Naive thymus-derived CD8-positive, alpha-beta T cell (primary cell): ENCODE measurements around the gene ISG20L2. TPM values are rescaled to one million over a fixed set of nuclear protein-coding genes. Genes with fewer than 3 reads are reported as not detected.

Experiments
- ATAC-seq, 2 donors: fragments of 150-1000 bp; cut with Tn5 transposase in 1 of 2; sonication (Bioruptor Pico), chemical (Tn5 transposase) in 1 of 2; 1 replicate in 1 of 2; 2 replicates in 1 of 2; pipeline ENCODE4 v1.10.0; 2021; ENCODE audit warnings: mild to moderate bottlenecking in 2 of 2, moderate library complexity in 2 of 2
- POLR2A ChIA-PET: fragments of 350-600 bp; sonication (Branson Sonifier 250); formaldehyde crosslinking; loops from one replicate; lab custom pipeline; 2021; ENCODE audit warnings: antibody characterized with exemption; lab: Charles Lee
- DNase-seq, 10 donors: peaks; one replicate each; pipeline versions ENCODE4 v3.0.0 to v3.0.0-alpha.2; 2020 to 2022
- H3K27ac Mint-ChIP-seq, 10 donors: one replicate each; pipeline ENCODE4 v1.8.0; 2020 to 2022; ENCODE audit warnings: mild to moderate bottlenecking in 10 of 10, mixed read lengths in 10 of 10, moderate library complexity in 4 of 10, inconsistent platforms in 1 of 10
- H3K27me3 Mint-ChIP-seq, 5 donors: one replicate each; pipeline ENCODE4 v1.8.0; 2021 to 2022; ENCODE audit warnings: mixed read lengths in 5 of 5
- H3K36me3 Mint-ChIP-seq, 3 donors: one replicate each; pipeline ENCODE4 v1.8.0; 2020 to 2022; ENCODE audit warnings: mixed read lengths in 3 of 3, mild to moderate bottlenecking in 2 of 3, inconsistent platforms in 1 of 3
- H3K4me1 Mint-ChIP-seq, 4 donors: one replicate each; pipeline ENCODE4 v1.8.0; 2021 to 2022; ENCODE audit warnings: mixed read lengths in 4 of 4
- H3K4me3 Mint-ChIP-seq, 10 donors: one replicate each; pipeline ENCODE4 v1.8.0; 2020 to 2022; ENCODE audit warnings: mild to moderate bottlenecking in 10 of 10, mixed read lengths in 10 of 10, moderate library complexity in 6 of 10, inconsistent platforms in 1 of 10
- H3K9me3 Mint-ChIP-seq, 9 donors: one replicate each; pipeline ENCODE4 v1.8.0; 2020 to 2022; ENCODE audit warnings: mixed read lengths in 9 of 9, mild to moderate bottlenecking in 3 of 9, inconsistent platforms in 1 of 9, moderate library complexity in 1 of 9
- polyA plus RNA-seq, 3 donors: library from polyadenylated mRNA; unstranded; fragments of 300-500 nt; fragmentation: Illumina TruSeq; gene quantifications; one replicate each; pipeline ENCODE4 v1.2.3, GENCODE V29; 2021
- total RNA-seq, 8 experiments: library from RNA in 2 of 8; stranded (reverse) in 2 of 8; gene quantifications; one replicate each; pipeline ENCODE4 v1.2.3 and lab custom pipeline; 2021 to 2026

ISG20L2 gene
- total and polyA plus RNA-seq, 5 experiments from 2014 or later: 20.0 to 50.3 (median 23.4) TPM

DNA sequence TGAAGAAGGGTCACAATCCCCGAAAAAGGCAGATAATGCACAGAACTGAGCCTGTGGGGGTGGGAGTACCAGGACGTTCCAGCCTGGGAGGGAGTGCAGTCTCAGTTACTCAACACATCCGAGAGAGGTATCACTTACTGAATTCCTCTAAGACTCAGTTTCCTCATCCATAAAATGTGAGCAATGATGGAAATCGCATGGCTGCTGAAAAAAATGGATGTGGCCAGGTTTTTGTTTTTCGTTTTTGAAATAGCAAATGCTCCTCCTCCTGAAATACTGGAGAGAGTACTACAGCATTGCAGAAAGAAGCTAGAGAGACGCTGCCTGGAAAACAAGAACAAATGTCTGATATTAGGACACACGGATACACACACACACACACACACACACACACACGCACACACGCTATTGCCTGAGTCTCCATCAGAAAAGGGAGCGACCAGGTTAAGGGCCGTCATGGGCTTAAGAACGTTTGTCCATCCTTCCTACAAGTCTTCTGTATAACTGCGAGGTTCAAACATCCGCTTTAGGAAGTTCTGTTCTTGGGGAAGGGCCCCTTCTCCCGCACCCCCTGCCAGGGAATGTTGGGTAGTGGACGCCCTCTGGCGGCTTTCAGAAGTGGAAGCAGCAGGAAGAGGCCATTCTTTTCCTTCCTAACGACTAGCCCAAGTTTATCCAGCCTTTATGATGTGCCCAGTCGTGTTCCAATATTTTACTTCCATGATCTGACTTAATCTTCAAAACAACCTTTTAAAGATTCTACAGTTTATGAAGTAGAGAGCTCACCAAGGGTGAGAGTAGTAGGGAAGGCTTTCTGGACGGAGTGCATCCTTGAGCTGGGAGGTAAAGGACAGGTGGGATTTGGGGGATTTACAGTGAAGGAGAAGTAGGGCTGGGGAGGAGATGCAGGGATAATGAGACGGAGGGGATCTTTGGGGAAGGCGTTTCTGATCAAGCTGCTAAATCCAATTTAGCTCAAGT, 50.7 kb downstream of the ISG20L2 start:
- POLR2A ChIA-PET: no interaction called here
- H3K4me3 Mint-ChIP-seq: peak overlapping the region in 9 of 10 donors; percentile 3 to 68 (median 50)
- H3K4me1 Mint-ChIP-seq: peaks cover 10 to 19% (median 14%) of the 10 kb centered on the region in 4 donors
- DNase-seq (peak in 2 of 10 donors; percentile 35 to 37), ATAC-seq (peak in 1 of 2 donors; percentile 56)
- H3K27me3 Mint-ChIP-seq: peaks cover 27 to 78% (median 52%) of the 10 kb centered on the region in 5 donors
- H3K27ac Mint-ChIP-seq: peak overlapping the region in 2 of 10 donors; percentile 1 to 25
- no peaks in the 10 kb centered on the region for H3K9me3 Mint-ChIP-seq
- H3K36me3 Mint-ChIP-seq: peaks cover 0 to 1% (median 0%) of the 10 kb centered on the region in 3 donors

DNA sequence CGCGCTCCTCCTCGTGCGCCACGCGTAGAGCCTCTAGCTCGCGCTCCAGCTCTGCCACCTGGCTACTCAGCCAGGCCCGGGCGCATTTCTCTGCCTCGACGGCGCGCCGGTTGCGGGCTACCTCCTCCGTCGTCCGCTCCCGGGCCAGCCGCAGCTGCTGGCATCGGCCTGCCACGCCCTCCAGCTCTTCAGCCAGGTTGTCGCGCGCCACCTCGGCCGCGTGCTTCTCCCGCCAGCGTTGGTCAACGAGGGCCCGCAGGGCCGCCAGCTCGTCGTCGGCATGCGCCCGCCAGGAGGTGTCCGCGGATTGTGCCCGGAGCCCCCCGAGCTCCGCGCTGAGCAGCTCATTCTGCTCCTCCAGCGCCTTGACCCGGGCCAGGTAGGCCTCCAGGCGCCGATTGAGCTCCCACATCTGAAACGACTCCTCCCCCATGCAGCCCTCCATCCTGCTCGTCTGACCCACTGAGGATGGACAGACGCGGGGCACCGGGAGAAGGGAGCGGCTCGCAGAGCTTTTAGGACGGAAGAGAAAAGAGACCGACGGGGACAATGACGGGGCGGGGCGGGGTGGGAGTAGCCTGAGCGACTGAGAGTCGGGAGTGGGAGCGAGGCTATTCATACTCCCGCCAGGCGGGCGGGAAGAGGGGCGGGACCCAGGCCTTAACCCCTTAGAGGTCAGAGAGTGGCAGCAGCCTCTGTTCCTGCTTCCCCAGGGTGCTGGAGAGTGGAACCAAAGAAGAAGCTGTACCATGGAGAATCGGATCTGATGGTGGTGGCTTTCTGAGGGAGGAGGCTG, 51.5 kb downstream of the ISG20L2 start, which contains the start of gene NES:
TSS of gene NES (minus strand) at position 588 of the 796 bp plus-strand sequence. CDS start at position 445, 143 bp downstream.
- POLR2A ChIA-PET: no interaction called here
- Mint-ChIP-seq H3K9me3 (no peaks in the 10 kb centered on the region), H3K27ac (peak within 1 kb of the TSS in 2 of 10 donors; percentile 1 to 25), H3K4me3 (peak within 1 kb of the TSS in 9 of 10 donors; percentile 32 to 68 (median 50)), H3K4me1 (peaks cover 10 to 19% (median 14%) of the 10 kb centered on the region in 4 donors), H3K36me3 (peaks cover 0 to 1% (median 0%) of the 10 kb centered on the region in 3 donors), H3K27me3 (peaks cover 27 to 85% (median 56%) of the 10 kb centered on the region in 5 donors)
- DNase-seq (no peak), ATAC-seq (peak; percentile 6 to 23)

DNA sequence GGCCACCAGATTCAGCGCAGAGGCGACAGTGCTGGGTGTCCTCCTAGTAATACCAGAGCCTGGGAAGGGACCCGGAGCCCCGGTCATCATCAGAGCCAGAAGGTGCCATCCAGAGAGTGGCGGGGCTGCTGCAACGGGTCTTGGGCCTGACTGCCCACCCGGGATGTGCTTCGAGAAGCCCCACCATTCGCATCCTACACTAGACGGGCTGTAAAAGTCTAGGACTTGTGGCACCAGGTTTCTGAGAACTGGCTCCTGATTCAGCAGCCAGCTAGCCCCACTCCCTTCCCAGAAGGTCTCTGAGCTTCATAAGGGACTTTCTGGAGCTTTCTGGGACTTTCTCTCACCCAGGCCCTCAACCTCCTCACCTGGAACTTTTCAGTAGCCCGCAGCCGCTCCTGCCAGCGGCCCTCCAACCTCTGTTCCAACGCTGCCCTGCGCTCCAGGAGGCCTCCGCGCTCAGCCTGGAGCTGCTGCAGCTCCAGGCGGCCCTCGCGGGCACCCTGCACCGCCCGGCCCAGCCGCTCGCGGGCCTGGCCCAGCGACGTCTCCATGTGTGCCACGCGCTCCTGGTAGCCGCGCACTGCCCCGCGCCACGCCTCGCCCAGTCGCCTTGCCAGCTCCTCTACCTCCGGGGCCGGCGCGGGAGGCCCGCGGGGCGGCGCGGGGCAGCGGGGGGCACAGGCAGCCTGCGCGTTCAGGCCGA, 52.3 kb downstream of the ISG20L2 start:
- Mint-ChIP-seq H3K4me1 (peaks cover 12 to 19% (median 14%) of the 10 kb centered on the region in 4 donors), H3K9me3 (no peaks in the 10 kb centered on the region), H3K27ac (no peak overlapping the region), H3K4me3 (no peak overlapping the region), H3K27me3 (peaks cover 26 to 85% (median 61%) of the 10 kb centered on the region in 5 donors), H3K36me3 (peaks cover 0 to 1% (median 0%) of the 10 kb centered on the region in 3 donors)
- ATAC-seq (peak in 1 of 2 donors; percentile 25), DNase-seq (no peak)
- POLR2A ChIA-PET: no interaction called here

DNA sequence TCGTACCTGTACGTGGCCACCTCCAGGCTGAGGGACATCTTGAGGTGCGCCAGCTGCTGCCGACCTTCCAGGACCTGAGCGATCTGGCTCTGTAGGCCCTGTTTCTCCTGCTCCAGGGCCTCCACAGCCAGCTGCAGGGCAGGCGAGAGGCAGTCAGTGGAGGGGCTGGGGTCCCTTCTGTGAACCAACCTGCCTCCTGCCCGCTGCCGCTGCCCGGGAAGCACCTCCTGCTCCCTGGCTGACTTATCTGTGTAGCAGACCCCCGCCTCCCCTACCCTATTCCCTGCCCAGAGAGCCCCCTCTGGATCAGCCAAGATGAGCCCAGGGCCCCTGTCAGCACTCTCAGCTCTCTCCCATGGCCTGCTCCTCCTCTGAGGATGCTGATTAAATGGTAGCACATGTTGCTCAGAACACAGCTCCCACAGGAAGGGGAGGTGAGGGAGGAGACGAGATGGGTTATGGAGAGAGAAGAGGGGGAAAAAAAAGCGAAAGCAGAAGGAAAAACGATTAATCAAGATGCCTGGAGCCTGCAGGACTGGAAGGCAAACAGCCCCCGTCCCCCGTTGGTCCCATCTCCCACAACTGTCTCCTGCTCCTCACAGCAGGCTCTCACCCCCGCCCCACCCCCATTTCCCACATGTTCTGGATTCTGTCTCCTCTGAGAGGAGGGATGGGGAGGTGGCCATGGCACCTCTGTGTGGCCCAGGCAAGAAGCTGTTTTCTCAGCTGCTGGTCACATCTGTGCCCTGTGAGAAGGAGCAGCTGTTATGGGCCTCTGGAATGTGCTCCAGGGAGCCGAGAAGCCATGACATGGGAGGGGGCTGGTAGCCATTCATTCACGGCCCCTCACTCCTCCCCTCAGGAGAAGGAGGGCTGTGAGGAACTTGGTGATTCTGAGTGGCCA, 53.1 kb downstream of the ISG20L2 start:
- POLR2A ChIA-PET: no interaction called here
- H3K27me3 Mint-ChIP-seq: peaks cover 26 to 81% (median 59%) of the 10 kb centered on the region in 5 donors
- peak overlapping the region in 1 of 10 donors; percentile 22 for H3K4me3 Mint-ChIP-seq
- no peak overlapping the region for H3K27ac Mint-ChIP-seq
- DNase-seq: no peak
- H3K4me1 Mint-ChIP-seq: peaks cover 12 to 19% (median 14%) of the 10 kb centered on the region in 4 donors
- H3K9me3 Mint-ChIP-seq: no peaks in the 10 kb centered on the region
- no peak for ATAC-seq
- peaks cover 0 to 1% (median 0%) of the 10 kb centered on the region in 3 donors for H3K36me3 Mint-ChIP-seq

DNA sequence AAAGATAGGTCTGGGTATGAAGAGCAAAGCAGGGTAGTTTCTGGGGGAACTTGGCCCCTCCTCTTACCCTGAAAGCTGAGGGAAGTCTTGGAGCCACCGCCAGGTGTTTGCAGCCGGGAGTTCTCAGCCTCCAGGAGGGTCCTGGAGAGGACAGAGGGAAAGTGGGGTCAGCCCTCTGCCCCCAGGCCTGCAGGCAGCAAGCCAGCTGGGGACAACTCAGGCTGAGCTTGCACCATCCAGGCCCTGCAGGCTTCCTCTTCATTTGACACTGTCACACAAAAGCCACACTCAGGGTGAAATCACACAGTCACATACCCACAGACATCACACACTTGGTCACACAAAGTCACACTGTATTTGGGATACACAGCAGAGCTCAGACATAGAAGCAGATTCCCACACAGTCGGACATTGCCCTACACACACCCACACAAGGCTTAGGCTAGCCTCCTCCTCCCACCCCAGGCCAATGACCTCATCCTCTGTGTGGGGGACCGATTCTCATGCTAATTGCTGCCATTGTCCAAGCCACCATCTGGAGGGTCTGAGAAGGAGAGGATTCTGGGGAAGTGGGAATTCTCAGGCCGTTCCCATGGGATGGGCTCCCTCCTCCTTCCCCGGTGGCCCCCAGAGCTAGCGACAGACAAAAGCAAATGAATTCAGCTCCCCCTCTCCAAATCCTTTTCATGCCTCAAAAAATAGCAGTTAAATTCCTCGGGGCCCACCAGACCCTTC, 55.0 kb downstream of the ISG20L2 start:
- Mint-ChIP-seq H3K27ac (peak overlapping the region in 1 of 10 donors; percentile 4), H3K4me3 (no peak overlapping the region), H3K9me3 (no peaks in the 10 kb centered on the region), H3K36me3 (peaks cover 0 to 1% (median 0%) of the 10 kb centered on the region in 3 donors), H3K27me3 (peaks cover 16 to 65% (median 45%) of the 10 kb centered on the region in 5 donors), H3K4me1 (peaks cover 13 to 18% (median 15%) of the 10 kb centered on the region in 4 donors)
- POLR2A ChIA-PET: no interaction called here
- ATAC-seq: no peak
- DNase-seq: no peak

Other genes with a start within 250 kb of the ISG20L2 start
- 10 to 100 TPM; 69.4 to 73.2 TPM for gene MEF2D, start 228.0 kb downstream of the ISG20L2 start, total RNA-seq
- 10 to 100 TPM in 1 of 3 donors, 1 to 10 TPM in 2; 6.4 to 12.6 (median 6.7) TPM for gene MEF2D, start 228.0 kb downstream of the ISG20L2 start, polyA plus RNA-seq
- under 1 TPM in 1 of 2 experiments, not detected in 1; 0.08 TPM for gene IQGAP3, start 156.2 kb downstream of the ISG20L2 start, total RNA-seq
- gene IQGAP3, start 156.2 kb downstream of the ISG20L2 start, polyA plus RNA-seq: not detected
- gene TTC24, start 149.0 kb downstream of the ISG20L2 start, total RNA-seq: 10 to 100 TPM; 41.3 to 44.3 TPM
- 1 to 10 TPM; 3.8 to 6.7 (median 6.7) TPM for gene TTC24, start 149.0 kb downstream of the ISG20L2 start, polyA plus RNA-seq
- 10 to 100 TPM; 39.7 to 42.1 TPM for gene NAXE, start 137.0 kb downstream of the ISG20L2 start, total RNA-seq
- 100 to 1,000 TPM in 2 of 3 donors, 10 to 100 TPM in 1; 85.6 to 124 (median 103) TPM for gene NAXE, start 137.0 kb downstream of the ISG20L2 start, polyA plus RNA-seq
- gene GPATCH4, start 127.3 kb downstream of the ISG20L2 start, total RNA-seq: 10 to 100 TPM; 44.2 to 45.1 TPM
- gene GPATCH4, start 127.3 kb downstream of the ISG20L2 start, polyA plus RNA-seq: 10 to 100 TPM; 27.3 to 70.4 (median 42.0) TPM
- gene HAPLN2, start 109.4 kb downstream of the ISG20L2 start, total RNA-seq: under 1 TPM; 0.39 to 0.58 TPM
- not detected for gene HAPLN2, start 109.4 kb downstream of the ISG20L2 start, polyA plus RNA-seq
- gene BCAN, start 86.6 kb downstream of the ISG20L2 start, total RNA-seq: not detected
- gene BCAN, start 86.6 kb downstream of the ISG20L2 start, polyA plus RNA-seq: not detected
- gene NES, start 51.4 kb downstream of the ISG20L2 start, total RNA-seq: not detected
- gene NES, start 51.4 kb downstream of the ISG20L2 start, polyA plus RNA-seq: not detected
- gene CRABP2, start 23.2 kb downstream of the ISG20L2 start, total RNA-seq: 1 to 10 TPM in 1 of 2 experiments, under 1 TPM in 1; 0.44 to 2.9 TPM
- gene CRABP2, start 23.2 kb downstream of the ISG20L2 start, polyA plus RNA-seq: not detected
- 10 to 100 TPM; 33.6 to 39.3 TPM for gene METTL25B, start 297 bp downstream of the ISG20L2 start, total RNA-seq
- gene METTL25B, start 297 bp downstream of the ISG20L2 start, polyA plus RNA-seq: 1 to 10 TPM; 2.3 to 6.7 (median 5.6) TPM
- 10 to 100 TPM; 49.7 to 56.9 TPM for gene MRPL24, start 12.3 kb upstream of the ISG20L2 start, total RNA-seq
- gene MRPL24, start 12.3 kb upstream of the ISG20L2 start, polyA plus RNA-seq: 100 to 1,000 TPM in 2 of 3 donors, 10 to 100 TPM in 1; 98.6 to 109 (median 103) TPM
- 100 to 1,000 TPM in 1 of 2 experiments, 10 to 100 TPM in 1; 95.4 to 103 TPM for gene HDGF, start 22.9 kb upstream of the ISG20L2 start, total RNA-seq
- gene HDGF, start 22.9 kb upstream of the ISG20L2 start, polyA plus RNA-seq: 10 to 100 TPM; 25.0 to 50.1 (median 41.3) TPM
- gene PRCC, start 38.8 kb upstream of the ISG20L2 start, total RNA-seq: 10 to 100 TPM; 59.5 to 64.0 TPM
- gene PRCC, start 38.8 kb upstream of the ISG20L2 start, polyA plus RNA-seq: 10 to 100 TPM; 22.9 to 55.7 (median 39.9) TPM
- gene SH2D2A, start 88.1 kb upstream of the ISG20L2 start, total RNA-seq: 10 to 100 TPM; 24.3 to 24.7 TPM
- gene SH2D2A, start 88.1 kb upstream of the ISG20L2 start, polyA plus RNA-seq: 10 to 100 TPM; 23.6 to 31.5 (median 25.6) TPM
- gene INSRR, start 130.4 kb upstream of the ISG20L2 start, total RNA-seq: not detected
- gene INSRR, start 130.4 kb upstream of the ISG20L2 start, polyA plus RNA-seq: not detected
- gene NTRK1, start 132.1 kb upstream of the ISG20L2 start, total RNA-seq: not detected
- gene NTRK1, start 132.1 kb upstream of the ISG20L2 start, polyA plus RNA-seq: under 1 TPM in 2 of 3 donors, not detected in 1; 0.14 to 0.25 TPM
- gene PEAR1, start 165.0 kb upstream of the ISG20L2 start, total RNA-seq: under 1 TPM in 1 of 2 experiments, not detected in 1; 0.11 TPM
- gene PEAR1, start 165.0 kb upstream of the ISG20L2 start, polyA plus RNA-seq: not detected
- not detected for gene LRRC71, start 191.9 kb upstream of the ISG20L2 start, total RNA-seq
- not detected for gene LRRC71, start 191.9 kb upstream of the ISG20L2 start, polyA plus RNA-seq